ENCODE results near the gene ELOA2. TPM values are rescaled to one million over a fixed set of nuclear protein-coding genes. Genes with fewer than 3 reads are reported as not detected.

Gene ELOA2
- total and polyA plus RNA-seq, 2 donors (not counting 3 experiments of a cell fraction or from before 2014, with no cell fraction given): not detected

DNA sequence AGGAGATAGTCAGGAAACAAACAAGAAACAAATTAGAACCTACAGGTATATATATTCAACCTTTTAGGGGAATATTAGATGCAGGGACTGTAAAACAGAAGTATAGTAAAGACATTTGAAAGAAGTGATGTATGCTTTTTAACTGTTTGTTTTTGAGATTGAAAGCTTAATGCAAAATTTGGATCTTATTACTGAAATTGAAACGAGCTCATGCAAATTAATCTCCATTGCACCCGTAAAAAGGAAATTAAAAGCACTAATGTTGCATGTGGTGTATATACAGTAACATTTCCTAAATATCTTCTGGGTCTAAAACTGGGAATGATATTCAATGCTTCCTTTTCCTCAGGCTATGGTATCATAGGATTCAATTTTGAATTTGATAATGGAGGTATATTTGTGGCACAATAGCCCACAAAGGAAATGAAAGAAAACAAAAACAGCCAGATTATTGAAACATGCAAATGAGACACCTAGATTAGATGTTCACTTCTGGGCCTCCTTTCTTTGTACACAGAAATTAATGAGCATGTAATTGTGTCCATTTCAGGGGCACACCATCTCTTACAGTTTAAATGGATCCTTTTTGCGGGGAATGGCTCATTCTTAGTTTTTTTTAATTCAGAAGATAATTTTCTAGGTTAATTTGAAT lies 1.6 kb upstream of the ELOA2 start:
- dilution Hi-C loops (cut with MboI; ENCODE audit: extremely low pct_ligation_motif_present, low sequenced_read_pairs) (no loop called here), intact Hi-C loops (cut with micrococcal nuclease) (no loop called here)
- Histone ChIP-seq H3K27me3 (ENCODE audit: control insufficient read depth in 2 of 2, insufficient read depth in 2 of 2, low read length in 2 of 2) (no peaks in the 10 kb centered on the region), H3K9me1 (replicated peaks; ENCODE audit: control insufficient read depth, extremely low read depth, insufficient read depth, low read length) (no peaks in the 10 kb centered on the region), H3K36me3 (ENCODE audit: control insufficient read depth in 2 of 2, extremely low read depth in 1 of 2, insufficient read depth in 2 of 2, low read length in 2 of 2) (no peaks in the 10 kb centered on the region), H2AFZ (ENCODE audit: low read depth, low read length) (no peak overlapping the region), H3K4me3 (replicated peaks in 1 of 3; ENCODE audit: insufficient read depth in 1 of 3, low read depth in 1 of 3, low read length in 3 of 3) (no peak overlapping the region), H3K27ac (ENCODE audit: insufficient read depth, low read depth, low read length) (no peak overlapping the region), H3K79me2 (ENCODE audit: control insufficient read depth, insufficient read depth, low read length) (no peaks in the 10 kb centered on the region), H3K9me3 (replicated peaks; ENCODE audit: control insufficient read depth, insufficient read depth, low read length) (no peaks in the 10 kb centered on the region), H3K9ac (replicated peaks; ENCODE audit: extremely low read depth, insufficient read depth, low read length) (no peak overlapping the region), H4K20me1 (replicated peaks; ENCODE audit: control insufficient read depth, extremely low read depth, insufficient read depth, low read length) (no peaks in the 10 kb centered on the region), H3K4me2 (ENCODE audit: insufficient read depth, low read length) (no peak overlapping the region), H3K4me1 (ENCODE audit: control insufficient read depth, extremely low read depth, insufficient read depth, low read length) (no peaks in the 10 kb centered on the region)
- BruUV-seq (replicated peaks): no TSS peak
- DNase-seq (ENCODE audit: low read depth, low spot score): no peak
- CTCF ChIA-PET: interaction anchor here (0.7 to 1.9 kb wide), 4 partner anchors 12 to 756 kb away, joined by 3 to 6 read pairs (median 4); no protein-coding TSS in a partner anchor
- TF ChIP-seq, protein P1, sequence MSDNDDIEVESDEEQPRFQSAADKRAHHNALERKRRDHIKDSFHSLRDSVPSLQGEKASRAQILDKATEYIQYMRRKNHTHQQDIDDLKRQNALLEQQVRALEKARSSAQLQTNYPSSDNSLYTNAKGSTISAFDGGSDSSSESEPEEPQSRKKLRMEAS (IDR thresholded peaks at IDR 0.05; ENCODE audit: insufficient read depth, insufficient read length): no peak
- TF ChIP-seq POLR2AphosphoS5 (IDR thresholded peaks at IDR 0.05; ENCODE audit: insufficient read depth, low read depth, low read length) (no peak), JUN (IDR thresholded peaks at IDR 0.05; ENCODE audit: borderline replicate concordance, insufficient read depth, insufficient read length, low read depth) (no peak), FOS (IDR thresholded peaks at IDR 0.05; ENCODE audit: borderline replicate concordance, insufficient read depth, low read length) (no peak), GATA2 (IDR thresholded peaks at IDR 0.05; ENCODE audit: insufficient read depth, insufficient read length, low read depth, low read length) (no peak), POLR2A (IDR thresholded peaks at IDR 0.05; ENCODE audit: low read depth, low read length) (no peak), MYC (IDR thresholded peaks at IDR 0.05; ENCODE audit: low read depth, low read length) (no peak), EZH2 (IDR thresholded peaks at IDR 0.05; ENCODE audit: borderline replicate concordance, low read depth, low read length, severe bottlenecking) (no peak)
- TF ChIP-seq, protein P2, sequence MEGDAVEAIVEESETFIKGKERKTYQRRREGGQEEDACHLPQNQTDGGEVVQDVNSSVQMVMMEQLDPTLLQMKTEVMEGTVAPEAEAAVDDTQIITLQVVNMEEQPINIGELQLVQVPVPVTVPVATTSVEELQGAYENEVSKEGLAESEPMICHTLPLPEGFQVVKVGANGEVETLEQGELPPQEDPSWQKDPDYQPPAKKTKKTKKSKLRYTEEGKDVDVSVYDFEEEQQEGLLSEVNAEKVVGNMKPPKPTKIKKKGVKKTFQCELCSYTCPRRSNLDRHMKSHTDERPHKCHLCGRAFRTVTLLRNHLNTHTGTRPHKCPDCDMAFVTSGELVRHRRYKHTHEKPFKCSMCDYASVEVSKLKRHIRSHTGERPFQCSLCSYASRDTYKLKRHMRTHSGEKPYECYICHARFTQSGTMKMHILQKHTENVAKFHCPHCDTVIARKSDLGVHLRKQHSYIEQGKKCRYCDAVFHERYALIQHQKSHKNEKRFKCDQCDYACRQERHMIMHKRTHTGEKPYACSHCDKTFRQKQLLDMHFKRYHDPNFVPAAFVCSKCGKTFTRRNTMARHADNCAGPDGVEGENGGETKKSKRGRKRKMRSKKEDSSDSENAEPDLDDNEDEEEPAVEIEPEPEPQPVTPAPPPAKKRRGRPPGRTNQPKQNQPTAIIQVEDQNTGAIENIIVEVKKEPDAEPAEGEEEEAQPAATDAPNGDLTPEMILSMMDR (IDR thresholded peaks at IDR 0.05; ENCODE audit: extremely low read depth in 1 of 2, insufficient read depth in 1 of 2, low read depth in 1 of 2, low read length in 2 of 2): no peak
- POLR2A ChIA-PET: no interaction called here
- no peak for FAIRE-seq
